Hepatocyte (in vitro differentiated cells): ENCODE results near the gene CGRRF1.

Experiments
- EZH2 ChIP-seq: fragments of 200-600 bp; sonication (generic); IDR thresholded peaks from 2 replicates; pipeline ENCODE4 v1.6.1; 2016; ENCODE audit warnings: antibody characterized with exemption, mild to moderate bottlenecking, borderline replicate concordance
- EZH2phosphoT487 ChIP-seq: fragments of 200-600 bp; sonication (generic); IDR thresholded peaks from one replicate; pipeline ENCODE4 v1.6.1; 2018; ENCODE audit warnings: antibody characterized with exemption, mild to moderate bottlenecking, low read depth, moderate library complexity; ENCODE audit not compliant: unreplicated experiment, severe bottlenecking
- TF ChIP-seq, protein P1 (sequence below): fragments of 200-600 bp; sonication (generic); IDR thresholded peaks from 2 replicates; pipeline ENCODE4 v1.5.1; 2016; ENCODE audit warnings: antibody characterized with exemption, mild to moderate bottlenecking; ENCODE audit not compliant: poor library complexity

DNA sequence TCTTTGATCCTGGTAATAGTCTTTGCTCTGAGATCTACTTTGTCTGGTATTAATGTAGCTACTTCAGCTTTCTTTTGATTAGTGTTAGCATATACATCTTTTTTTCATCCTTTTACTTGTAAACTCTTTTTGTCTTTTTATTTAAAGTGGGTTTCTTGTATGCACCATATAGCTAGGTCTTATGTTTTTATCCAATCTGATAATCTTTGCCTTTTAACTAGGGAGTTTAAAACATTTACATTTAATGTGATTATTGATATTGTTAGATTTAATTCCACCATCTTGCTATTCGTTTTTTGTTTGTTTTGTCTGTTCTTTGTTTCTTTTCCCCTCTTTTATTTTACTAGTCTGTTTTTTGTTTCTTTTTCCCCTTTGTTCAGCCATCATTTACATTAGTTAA is 6.0 kb downstream of the CGRRF1 start:
- TF ChIP-seq, protein P1, sequence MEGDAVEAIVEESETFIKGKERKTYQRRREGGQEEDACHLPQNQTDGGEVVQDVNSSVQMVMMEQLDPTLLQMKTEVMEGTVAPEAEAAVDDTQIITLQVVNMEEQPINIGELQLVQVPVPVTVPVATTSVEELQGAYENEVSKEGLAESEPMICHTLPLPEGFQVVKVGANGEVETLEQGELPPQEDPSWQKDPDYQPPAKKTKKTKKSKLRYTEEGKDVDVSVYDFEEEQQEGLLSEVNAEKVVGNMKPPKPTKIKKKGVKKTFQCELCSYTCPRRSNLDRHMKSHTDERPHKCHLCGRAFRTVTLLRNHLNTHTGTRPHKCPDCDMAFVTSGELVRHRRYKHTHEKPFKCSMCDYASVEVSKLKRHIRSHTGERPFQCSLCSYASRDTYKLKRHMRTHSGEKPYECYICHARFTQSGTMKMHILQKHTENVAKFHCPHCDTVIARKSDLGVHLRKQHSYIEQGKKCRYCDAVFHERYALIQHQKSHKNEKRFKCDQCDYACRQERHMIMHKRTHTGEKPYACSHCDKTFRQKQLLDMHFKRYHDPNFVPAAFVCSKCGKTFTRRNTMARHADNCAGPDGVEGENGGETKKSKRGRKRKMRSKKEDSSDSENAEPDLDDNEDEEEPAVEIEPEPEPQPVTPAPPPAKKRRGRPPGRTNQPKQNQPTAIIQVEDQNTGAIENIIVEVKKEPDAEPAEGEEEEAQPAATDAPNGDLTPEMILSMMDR: no peak
- TF ChIP-seq EZH2 (no peak), EZH2phosphoT487 (no peak)
